Epithelial cell of proximal tubule (primary cell): ENCODE data around the gene PAK1. TPM values are rescaled to one million over a fixed set of nuclear protein-coding genes. Genes with fewer than 3 reads are reported as not detected.
A peak's percentile ranks its signal among the peaks of the same experiment; 100 is the strongest.

Source experiments
- DNase-seq: peaks from one replicate; pipeline ENCODE4 v3.0.0-alpha.2; 2011; ENCODE audit warnings: low read depth
- H3K4me3 ChIP-seq: 2 replicates; pipeline ENCODE4 v1.5.1; 2011; ENCODE audit warnings: low read depth, mild to moderate bottlenecking, low read length
- CTCF ChIP-seq: conservative IDR thresholded peaks from 2 replicates; pipeline ENCODE4 v1.5.1; 2012; ENCODE audit warnings: low read depth, mild to moderate bottlenecking, low read length
- total RNA-seq: library from RNA; depleted of rRNA; stranded (reverse); fragments of >200 nt; gene quantifications from 2 replicates; pipeline ENCODE4 v1.2.3, GENCODE V29; 2015

PAK1 gene
- total RNA-seq, 1 donor from 2014 or later, result 38.8 TPM

GRCh38 chr11:77418155-77418970 lies 55.5 kb downstream of the PAK1 start:
- DNase-seq, result no peak
- H3K4me3 ChIP-seq, result no peak overlapping the region
- no peak for TF ChIP-seq CTCF

- no peak for TF ChIP-seq CTCF
- H3K4me3 ChIP-seq, result no peak overlapping the region
- DNase-seq, result no peak
Observed at GRCh38 chr11:77416357-77416756, 57.5 kb downstream of the PAK1 start.

GRCh38 chr11:77413850-77414460 lies 59.9 kb downstream of the PAK1 start:
- no peak for DNase-seq
- H3K4me3 ChIP-seq, result no peak overlapping the region
- peak; percentile 21 for TF ChIP-seq CTCF

- no peak overlapping the region for H3K4me3 ChIP-seq
- TF ChIP-seq CTCF, result no peak
- DNase-seq, result no peak
Observed at GRCh38 chr11:77412814-77413213, 61.1 kb downstream of the PAK1 start.

- DNase-seq, result no peak
- H3K4me3 ChIP-seq, result peak overlapping the region; percentile 70
- TF ChIP-seq CTCF, result no peak
Observed at GRCh38 chr11:77411717-77412441, 62.0 kb downstream of the PAK1 start.

- TF ChIP-seq CTCF, result no peak
- DNase-seq, result no peak
- peak overlapping the region; percentile 70 for H3K4me3 ChIP-seq
Observed at GRCh38 chr11:77411137-77411707, 62.7 kb downstream of the PAK1 start.
